NCI-H526 (cell line): ENCODE results near the gene RSPH1.

Experiments used
- DNase-seq, 2 experiments: peaks; one replicate each; lab custom pipeline; 2025; lab: John Stamatoyannopoulos, UW

The RSPH1 gene

DNA sequence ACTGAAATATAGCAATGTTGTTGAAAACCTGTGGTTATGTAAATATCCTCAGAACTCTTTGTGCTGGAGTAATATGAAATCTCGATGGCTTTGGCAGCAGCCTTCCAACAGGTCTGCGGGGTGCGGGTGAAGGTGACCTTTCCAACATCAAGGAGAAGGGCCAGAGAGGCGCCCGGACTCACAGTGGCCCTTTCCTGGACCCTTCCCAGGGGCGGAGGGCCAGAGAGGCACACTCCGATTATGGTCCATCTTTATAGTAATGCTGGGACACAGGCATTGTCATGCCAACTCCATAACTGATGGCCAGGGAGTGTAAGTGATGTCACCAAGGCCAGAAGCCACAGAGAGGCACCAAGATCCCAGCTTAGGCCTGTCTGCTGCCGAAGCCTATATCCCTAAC is 35.7 kb upstream of the RSPH1 start:
- no peak for DNase-seq

GRCh38 chr21:42530167-42530518 is 34.1 kb upstream of the RSPH1 start:
- DNase-seq, result no peak

GRCh38 chr21:42527489-42528158 is 31.6 kb upstream of the RSPH1 start:
- DNase-seq, result peak in 1 of 2 experiments; percentile 48

GRCh38 chr21:42527127-42527488 is 31.1 kb upstream of the RSPH1 start:
- DNase-seq, result no peak

DNA sequence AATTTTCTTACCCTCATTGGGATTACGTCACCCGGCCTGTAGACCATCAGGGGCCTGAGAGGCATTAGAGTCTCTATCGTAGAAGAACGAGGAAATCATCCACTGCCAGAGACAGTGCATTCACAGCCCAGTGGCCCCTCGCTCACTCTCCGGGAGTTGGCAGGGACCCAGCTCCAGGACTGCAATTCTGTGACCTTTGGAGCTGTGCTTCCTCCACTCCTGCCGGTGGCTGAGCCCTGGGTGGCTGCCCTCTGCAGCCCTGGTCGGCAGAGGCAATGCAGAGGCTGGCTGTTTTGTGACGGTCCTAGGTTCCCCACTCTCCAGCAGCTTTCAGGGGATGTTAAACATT is 30.3 kb upstream of the RSPH1 start:
- DNase-seq, result peak in 1 of 2 experiments; percentile 43

DNA sequence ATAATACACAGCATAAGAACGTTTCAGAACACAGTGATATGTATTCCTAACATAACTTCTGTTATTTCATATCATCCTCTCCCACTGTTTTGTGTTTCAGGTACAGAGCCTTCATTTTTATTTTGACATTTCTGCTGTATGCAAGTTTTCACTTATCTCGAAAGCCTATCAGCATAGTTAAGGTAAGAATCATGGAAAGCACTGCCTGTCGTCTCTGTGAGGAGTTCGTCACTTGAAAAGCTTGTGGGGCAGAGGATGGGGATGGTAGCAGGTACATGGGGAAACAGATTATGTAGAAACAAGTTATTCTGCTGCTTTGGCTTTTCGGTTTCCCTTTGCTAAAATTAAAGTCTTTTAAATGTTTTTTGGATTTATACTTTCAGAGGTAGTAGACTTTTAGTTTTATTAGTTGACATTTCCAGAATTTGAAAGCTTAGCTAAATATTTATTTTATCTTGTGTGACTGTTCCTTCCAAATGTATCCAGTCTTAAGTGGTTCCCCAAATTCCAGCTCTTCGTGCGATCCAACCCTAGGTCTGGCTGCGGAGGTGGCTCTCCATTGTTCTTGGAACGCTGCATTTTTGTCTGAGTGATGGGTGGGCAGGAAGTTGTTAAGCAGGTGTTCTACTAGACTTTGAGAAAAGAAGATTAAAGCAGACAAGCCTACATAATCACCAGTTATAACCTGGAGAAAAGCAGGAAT is 29.8 kb upstream of the RSPH1 start:
- no peak for DNase-seq

DNA sequence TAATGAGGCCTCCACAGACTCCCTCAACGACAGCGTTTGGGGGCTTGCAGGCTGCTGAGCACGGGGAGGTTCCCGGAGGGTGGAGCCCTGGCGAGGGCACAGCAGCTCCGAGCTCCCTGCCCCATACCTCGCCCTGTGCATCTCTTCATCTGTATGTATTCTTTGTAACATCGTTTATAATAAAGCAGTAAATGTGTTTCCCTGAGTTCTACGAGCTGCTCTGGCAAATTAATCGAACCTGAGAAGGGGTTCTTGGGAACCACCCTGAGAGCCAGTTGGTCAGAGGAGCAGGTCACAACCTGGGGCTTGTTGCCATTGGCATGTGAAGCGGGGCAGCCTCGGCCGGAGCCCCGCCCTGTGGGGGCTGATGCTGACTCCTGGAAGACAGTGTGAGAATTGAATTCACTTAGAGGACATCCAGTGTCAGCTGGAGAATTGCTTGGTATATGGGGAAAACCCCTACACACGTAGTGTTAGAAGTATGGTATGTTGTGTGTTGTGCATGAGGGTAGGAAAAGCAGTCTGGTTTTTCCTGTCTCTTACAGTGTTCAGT is 29.1 kb upstream of the RSPH1 start:
- DNase-seq, result peak; percentile 65 to 70

DNA sequence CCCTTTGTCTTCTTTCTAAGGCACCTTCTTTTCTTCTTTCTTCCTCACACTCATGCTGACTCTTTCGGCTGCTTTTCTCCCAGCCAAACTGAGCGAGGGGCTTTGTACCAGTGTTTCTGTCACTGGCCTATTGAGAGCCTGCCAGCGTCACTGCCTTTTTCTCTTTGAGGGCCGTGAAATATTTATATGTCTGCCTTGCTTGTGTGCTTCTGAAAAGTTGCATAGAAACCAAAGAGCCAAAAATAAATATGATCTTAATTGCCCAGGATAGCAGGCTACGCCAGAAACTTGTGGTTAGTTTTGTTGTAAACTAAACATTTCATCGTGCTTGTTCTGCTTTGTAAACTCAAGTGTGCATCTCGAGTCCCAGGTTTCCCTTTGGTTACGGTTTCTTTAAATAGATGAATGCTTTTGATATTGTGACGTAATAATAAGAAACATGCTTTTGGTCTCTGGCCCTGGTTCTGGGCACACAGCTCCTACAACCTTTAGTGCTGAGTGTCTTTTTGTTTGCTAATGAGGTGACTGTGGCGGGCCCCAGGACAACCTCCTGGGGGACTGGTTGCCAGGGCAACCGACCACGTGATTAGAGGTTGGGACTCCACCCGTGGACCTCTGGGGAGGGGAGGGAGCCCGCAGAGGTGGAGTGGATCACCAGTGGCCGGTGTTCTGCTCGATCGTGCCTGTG is 28.5 kb upstream of the RSPH1 start:
- peak; percentile 73 to 89 for DNase-seq

GRCh38 chr21:42523941-42524340 is 27.9 kb upstream of the RSPH1 start:
- peak in 1 of 2 experiments; percentile 27 for DNase-seq

DNA sequence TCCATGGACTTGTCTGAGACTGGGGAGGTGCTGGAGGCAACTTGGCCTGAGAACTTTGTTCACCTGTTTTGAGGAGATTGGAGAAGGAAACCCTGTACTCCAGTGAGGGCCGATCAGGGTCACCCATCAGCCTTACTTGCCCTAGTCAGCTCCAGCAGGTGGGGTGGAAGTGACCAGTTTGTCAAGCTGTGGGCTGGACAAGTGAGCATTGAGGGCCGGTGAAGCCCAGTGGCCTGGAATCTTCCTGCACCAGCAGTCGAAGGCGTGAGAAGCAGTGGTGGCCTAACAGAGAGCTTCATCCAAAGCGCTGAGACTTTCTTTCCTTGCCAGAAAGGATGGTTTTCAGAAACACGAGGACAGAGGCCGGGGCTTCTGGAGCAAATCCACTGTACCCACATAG is 27.2 kb upstream of the RSPH1 start:
- DNase-seq, result no peak

DNA sequence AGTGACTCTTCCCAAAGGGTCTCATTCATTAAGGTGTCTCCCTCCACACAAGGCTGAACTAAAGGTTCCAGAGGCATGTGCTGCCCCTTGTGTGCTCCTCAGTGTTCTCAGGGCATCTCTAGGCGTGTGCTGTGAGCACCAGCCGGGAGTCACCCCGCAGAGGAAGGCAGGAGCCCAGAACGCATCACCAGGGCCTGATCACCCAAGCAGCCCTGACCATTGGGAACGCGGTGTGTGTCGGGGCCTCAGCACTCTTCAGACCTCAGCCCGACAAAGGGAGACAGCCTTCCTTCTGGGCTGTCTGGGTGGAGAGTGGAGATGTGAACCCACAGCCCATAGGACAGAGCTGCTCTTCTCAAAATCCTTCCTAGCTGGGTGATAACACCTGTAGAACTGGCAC is 26.7 kb upstream of the RSPH1 start:
- no peak for DNase-seq

GRCh38 chr21:42522271-42522670 is 26.2 kb upstream of the RSPH1 start:
- no peak for DNase-seq

- DNase-seq, result no peak
Observed at GRCh38 chr21:42521805-42522204, 25.8 kb upstream of the RSPH1 start.

DNA sequence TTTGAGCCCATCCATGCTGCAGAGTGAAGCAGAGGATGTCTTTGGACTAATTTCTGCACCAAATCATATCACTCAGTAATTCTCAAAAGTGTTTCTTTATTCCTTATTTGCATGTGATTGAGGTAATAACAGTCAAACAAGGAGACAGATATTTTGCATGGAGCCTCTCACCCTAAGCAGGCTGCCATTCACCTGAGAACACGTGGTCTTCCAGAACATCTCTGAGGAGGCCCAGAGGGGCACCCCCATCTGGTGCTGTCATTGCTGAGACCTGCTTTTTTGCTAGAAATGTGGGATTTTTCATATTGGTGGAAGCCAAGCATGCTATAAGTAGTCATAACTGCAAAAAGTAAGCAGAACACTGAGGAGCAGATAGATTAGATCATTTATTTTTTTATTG is 25.4 kb upstream of the RSPH1 start:
- peak; percentile 63 to 77 for DNase-seq

DNA sequence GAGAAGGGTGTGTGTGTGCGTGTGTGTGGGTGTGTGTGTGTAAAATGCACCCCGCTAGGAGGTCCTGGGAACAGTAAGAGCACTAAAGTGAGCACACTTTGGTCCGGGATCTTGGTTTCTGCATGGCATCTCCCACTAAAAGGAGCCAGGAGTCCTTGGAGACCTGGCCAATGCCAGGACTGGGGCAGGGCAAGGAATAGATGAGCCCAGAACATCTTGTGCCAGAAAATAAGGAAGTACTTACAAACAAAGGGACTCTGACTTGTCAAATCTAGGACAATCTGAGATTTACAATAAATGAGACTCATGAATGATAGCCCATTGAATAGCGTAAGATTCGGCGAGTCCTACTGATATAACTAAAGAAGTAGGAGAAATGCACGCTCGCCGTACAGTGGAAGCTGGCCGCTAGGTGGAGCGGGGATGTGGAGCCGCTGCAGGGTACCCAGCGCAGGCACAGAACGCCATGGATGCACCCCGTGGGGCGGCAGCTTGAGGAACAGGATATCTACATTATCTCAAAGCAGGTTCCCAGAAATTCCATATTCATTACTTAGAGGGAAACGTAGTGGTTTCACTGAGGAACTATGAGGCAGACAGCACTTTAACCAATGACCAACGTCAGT is 24.7 kb upstream of the RSPH1 start:
- DNase-seq, result peak; percentile 47 to 83

DNA sequence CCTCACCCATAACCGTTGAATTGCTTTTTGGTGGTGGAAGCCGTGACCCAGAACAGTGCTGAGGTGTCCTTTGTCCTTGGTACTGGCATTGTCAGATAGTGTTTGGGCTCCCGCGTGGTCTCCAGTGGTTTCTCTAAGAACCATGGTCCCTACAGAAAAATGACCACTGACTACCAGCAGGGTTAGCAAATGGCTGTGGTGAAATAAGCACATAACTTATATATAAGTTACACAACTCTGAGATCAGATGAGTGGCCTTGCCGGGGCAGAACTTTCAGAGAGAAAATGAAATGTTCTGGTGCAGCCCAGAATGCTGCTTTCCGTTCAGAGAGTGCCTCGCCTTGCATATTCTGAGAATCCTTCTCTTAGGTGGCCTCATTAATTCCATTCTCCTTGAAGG is 22.6 kb upstream of the RSPH1 start:
- DNase-seq, result no peak

GRCh38 chr21:42518215-42518614 is 22.2 kb upstream of the RSPH1 start:
- no peak for DNase-seq

DNA sequence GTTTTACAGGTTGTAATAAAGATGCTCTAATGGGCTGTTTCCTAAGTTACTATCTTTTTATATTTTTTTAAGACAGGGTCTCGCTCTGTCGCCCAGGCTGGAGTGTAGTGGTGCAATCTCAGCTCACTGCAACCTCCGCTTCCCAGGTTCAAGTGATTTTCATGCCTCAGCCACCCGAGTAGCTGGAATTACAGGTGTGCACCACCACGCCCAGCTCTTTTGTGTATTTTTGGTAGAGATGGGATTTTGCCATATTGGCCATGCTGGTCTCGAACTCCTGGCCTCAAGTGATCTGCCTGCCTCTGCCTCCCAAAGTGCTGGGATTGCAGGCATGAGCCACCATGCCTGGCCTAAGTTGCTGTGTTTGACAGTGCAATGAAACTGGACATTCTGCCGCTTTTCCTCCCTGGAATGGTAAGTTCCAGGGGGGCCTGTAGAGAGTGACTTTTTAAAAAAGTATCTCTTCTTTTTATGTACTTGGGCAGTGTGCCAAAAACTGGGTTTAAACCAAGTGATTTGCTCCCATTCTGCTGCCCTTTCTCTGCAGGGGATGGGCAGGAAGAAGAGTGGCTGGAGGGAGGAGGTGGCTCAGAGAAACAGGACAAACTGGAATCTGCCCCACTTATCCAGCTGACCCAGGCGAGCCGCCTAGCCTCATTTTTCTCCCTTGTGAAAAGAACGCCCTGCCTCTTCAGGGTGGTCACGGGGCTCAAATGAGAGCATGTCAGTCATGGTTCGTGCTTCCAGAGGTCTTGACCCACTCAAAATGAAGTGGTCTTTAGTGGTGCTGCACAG is 19.9 kb upstream of the RSPH1 start:
- DNase-seq, result no peak

DNA sequence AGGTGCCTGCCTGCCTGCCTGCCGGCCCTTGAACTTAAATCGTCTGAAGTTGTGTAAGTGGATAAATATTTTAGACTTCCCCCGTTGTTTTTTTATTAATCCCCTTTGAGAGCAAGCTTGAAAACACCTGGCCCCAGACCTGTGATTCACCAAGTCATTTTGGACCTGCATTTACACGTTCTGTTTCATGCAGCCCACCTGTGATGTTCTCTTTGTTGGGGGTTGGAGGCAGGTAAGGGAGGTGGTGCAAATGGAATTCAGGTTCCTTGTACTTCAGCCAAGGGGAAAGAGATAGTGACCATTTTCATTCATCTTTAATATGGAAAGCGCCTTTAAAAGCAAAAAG is 18.8 kb upstream of the RSPH1 start:
- no peak for DNase-seq

- peak; percentile 55 to 85 for DNase-seq
Observed at GRCh38 chr21:42513985-42514882, 18.2 kb upstream of the RSPH1 start.
